Measurements from ENCODE around the gene SLC9A9. TPM values are rescaled to one million over a fixed set of nuclear protein-coding genes. Genes with fewer than 3 reads are reported as not detected.

The SLC9A9 gene
- total RNA-seq, 2 donors from 2014 or later: 23.6 to 31.0 TPM

GRCh38 chr3:143301031-143301901 is 547.0 kb downstream of the SLC9A9 start:
- Histone ChIP-seq H3K27me3 (replicated peaks; ENCODE audit: insufficient read depth) (no peaks in the 10 kb centered on the region), H3K4me3 (no peak overlapping the region), H3K4me1 (replicated peaks) (no peaks in the 10 kb centered on the region), H3K27ac (no peak overlapping the region), H3K36me3 (no peaks in the 10 kb centered on the region), H3K9me3 (no peaks in the 10 kb centered on the region)
- TF ChIP-seq POLR2AphosphoS5 (IDR thresholded peaks at IDR 0.05) (no peak), POLR2A (IDR thresholded peaks at IDR 0.05) (no peak)
- TF ChIP-seq, protein P1, sequence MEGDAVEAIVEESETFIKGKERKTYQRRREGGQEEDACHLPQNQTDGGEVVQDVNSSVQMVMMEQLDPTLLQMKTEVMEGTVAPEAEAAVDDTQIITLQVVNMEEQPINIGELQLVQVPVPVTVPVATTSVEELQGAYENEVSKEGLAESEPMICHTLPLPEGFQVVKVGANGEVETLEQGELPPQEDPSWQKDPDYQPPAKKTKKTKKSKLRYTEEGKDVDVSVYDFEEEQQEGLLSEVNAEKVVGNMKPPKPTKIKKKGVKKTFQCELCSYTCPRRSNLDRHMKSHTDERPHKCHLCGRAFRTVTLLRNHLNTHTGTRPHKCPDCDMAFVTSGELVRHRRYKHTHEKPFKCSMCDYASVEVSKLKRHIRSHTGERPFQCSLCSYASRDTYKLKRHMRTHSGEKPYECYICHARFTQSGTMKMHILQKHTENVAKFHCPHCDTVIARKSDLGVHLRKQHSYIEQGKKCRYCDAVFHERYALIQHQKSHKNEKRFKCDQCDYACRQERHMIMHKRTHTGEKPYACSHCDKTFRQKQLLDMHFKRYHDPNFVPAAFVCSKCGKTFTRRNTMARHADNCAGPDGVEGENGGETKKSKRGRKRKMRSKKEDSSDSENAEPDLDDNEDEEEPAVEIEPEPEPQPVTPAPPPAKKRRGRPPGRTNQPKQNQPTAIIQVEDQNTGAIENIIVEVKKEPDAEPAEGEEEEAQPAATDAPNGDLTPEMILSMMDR (IDR thresholded peaks at IDR 0.05): no peak
- DNase-seq (ENCODE audit: low spot score): no peak
- intact Hi-C loops (cut with DNase I): no loop called here
- 80% methylated on average over 5 of the region's 5 CpGs for WGBS

DNA sequence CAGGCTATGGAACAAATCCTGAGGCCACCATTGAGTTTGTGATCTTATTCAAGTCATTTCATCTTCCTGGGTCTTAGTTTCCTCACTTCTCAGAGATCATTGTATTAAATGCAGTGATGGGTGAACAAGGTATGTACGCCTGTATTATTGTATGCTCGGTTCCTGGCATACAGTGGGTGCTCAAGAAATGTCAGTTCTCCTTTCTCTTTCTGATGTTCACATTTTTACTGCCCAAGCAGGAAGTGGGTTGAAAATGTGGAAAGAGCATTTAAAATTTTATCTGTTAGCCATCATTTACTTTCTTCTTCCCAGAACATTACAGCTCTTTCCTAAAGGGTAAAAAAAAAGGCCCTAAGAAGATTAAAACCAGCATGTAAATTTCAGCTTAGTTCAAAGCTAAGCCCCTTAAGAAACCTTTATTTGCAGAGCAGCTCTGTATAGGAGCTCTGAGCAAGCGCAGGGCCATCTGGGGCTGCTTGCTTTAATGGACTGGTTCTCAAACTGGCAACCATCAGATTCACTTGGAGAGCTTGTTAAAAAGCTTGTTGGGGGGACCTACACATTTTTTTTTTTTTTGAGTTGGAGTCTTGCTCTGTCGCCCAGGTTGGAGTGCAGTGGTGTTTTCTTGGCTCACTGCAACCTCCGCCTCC is 549.3 kb downstream of the SLC9A9 start:
- no peak for DNase-seq (ENCODE audit: low spot score)
- WGBS: 92% methylated on average over 5 of the region's 5 CpGs
- TF ChIP-seq POLR2A (IDR thresholded peaks at IDR 0.05) (no peak), POLR2AphosphoS5 (IDR thresholded peaks at IDR 0.05) (no peak)
- TF ChIP-seq, protein P1 (IDR thresholded peaks at IDR 0.05): no peak

DNA sequence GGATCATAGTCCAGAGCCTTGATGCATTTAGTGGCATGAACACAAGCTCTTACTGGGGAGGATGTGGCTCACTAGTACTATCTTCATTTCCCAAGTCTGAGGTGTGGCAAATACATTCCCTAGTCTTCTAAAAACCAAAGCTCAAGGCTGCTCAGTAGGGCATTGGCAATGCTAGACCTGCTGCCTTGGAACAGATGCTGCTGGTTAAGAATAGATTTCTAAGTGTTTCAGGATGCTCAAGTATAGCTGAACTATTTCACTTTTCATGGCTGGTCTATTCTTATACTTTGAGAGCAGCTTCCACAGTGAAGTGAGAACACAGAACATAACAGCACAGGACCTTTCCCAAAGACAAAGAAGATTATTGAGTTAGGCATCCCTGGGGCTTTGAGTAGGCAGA is 549.9 kb downstream of the SLC9A9 start:
- no peaks in the 10 kb centered on the region for H3K9me3 ChIP-seq
- no peaks in the 10 kb centered on the region for H3K36me3 ChIP-seq
- H3K4me3 ChIP-seq: no peak overlapping the region
- DNase-seq (ENCODE audit: low spot score): no peak
- intact Hi-C loops (cut with DNase I): no loop called here
- H3K27me3 ChIP-seq (replicated peaks; ENCODE audit: insufficient read depth): no peaks in the 10 kb centered on the region
- no peaks in the 10 kb centered on the region for H3K4me1 ChIP-seq (replicated peaks)
- no peak overlapping the region for H3K27ac ChIP-seq
- TF ChIP-seq POLR2A (IDR thresholded peaks at IDR 0.05) (no peak), POLR2AphosphoS5 (IDR thresholded peaks at IDR 0.05) (no peak)
- TF ChIP-seq, protein P1 (IDR thresholded peaks at IDR 0.05): no peak

More for the DNA sequence above, 549.3 kb downstream of the SLC9A9 start:
- Histone ChIP-seq H3K27me3 (replicated peaks; ENCODE audit: insufficient read depth) (no peaks in the 10 kb centered on the region), H3K4me3 (no peak overlapping the region), H3K9me3 (no peaks in the 10 kb centered on the region), H3K27ac (no peak overlapping the region), H3K36me3 (no peaks in the 10 kb centered on the region), H3K4me1 (replicated peaks) (no peaks in the 10 kb centered on the region)
- intact Hi-C loops (cut with DNase I): no loop called here

- Histone ChIP-seq H3K4me3 (no peak overlapping the region), H3K27me3 (replicated peaks; ENCODE audit: insufficient read depth) (no peaks in the 10 kb centered on the region), H3K9me3 (no peaks in the 10 kb centered on the region), H3K36me3 (no peaks in the 10 kb centered on the region), H3K4me1 (replicated peaks) (no peaks in the 10 kb centered on the region), H3K27ac (no peak overlapping the region)
- intact Hi-C loops (cut with DNase I): no loop called here
- TF ChIP-seq, protein P1 (IDR thresholded peaks at IDR 0.05): no peak
- TF ChIP-seq POLR2AphosphoS5 (IDR thresholded peaks at IDR 0.05): no peak
- TF ChIP-seq POLR2A (IDR thresholded peaks at IDR 0.05): no peak
- WGBS: 33% methylated on average over 4 of the region's 4 CpGs
- no peak for DNase-seq (ENCODE audit: low spot score)
These were observed 552.8 kb downstream of the SLC9A9 start for GRCh38 chr3:143295201-143296080.

Measured in prostate gland (tissue), 2 donors.